ENCODE results near the gene LRRC26. TPM values are rescaled to one million over a fixed set of nuclear protein-coding genes. Genes with fewer than 3 reads are reported as not detected.

LRRC26 gene
- total RNA-seq, 1 experiment from 2014 or later: not detected

DNA sequence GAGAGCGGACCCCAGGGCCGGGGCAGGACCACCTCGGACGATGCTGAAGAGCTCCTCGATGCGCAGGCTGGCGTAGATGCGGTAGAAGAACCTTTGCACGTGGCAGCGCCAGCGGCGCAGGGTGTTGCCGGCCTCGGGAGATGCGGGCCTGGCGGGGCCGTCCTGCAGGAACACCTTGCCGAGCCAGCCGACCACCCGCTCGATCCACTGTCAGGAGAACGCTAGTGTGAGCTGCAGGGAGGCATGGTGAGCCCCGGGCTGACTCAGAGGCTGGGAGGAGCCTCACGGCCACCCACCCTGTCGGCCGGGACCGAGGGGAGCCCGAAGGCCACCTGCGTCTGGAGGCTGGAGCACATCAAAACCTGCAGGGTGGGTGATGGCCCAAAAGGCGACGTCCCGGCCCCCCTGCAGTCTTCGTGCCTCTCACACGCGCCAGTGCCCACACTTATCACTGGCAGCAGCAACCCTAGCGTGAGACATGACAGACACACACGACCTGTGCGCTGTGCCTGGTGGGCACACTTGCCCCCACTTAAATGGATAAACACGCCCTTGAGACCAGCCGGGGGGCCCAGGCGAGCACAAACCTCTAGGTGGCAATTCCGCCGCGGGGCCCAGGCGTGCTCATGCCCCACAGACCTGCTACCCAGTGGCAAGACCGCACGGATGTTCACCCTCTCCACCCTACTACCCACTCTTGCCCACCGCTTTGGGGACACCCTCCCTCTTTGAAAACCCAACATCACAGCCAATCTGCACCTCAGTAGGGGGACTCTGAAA, 15.2 kb upstream of the LRRC26 start:
- DNase-seq (ENCODE audit: low read depth): no peak

DNA sequence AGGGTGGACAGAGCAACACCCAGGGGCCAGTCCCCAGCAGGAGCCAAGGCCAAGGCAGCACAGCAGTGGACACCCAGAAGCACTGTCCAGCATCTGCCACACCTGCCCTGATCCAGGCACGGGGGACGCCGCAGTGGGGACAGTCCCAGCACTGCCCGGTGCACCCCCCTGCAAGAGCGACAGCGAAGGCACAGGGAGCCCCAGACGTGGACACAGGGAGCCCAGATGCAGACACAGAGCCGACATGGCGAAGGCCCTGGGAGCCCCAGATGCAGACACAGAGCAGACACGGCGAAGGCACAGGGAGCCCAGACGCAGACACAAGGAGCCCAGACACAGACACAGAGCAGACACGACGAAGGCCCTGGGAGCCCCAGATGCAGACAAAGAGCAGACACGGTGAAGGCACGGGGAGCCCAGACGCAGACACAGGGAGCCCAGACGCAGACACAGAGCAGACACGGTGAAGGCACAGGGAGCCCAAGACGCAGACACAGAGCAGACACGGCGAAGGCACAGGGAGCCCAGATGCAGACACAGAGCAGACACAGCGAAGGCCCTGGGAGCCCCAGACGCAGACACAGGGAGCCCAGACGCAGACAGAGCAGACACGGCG, 14.2 kb upstream of the LRRC26 start:
- no peak for DNase-seq (ENCODE audit: low read depth)

DNA sequence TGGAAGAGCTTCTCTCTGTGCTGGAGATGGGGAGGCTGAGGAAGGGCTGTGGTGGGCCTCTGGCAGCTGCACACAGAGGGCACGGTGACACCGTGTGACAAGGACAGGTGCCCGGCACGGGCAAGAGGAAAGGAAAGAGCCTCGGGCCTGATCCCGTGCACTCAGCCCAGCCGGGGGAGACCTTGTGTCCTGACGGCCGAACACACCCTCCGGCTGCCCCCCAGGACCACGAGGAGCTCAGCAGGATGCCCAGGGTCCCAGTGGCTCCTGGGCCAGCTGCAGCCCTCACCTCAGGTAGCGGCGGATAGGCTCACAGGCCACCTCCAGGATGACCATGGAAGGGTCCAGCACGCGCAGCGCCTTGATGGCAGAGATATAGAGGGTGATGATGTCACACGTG, 13.0 kb upstream of the LRRC26 start:
- no peak for DNase-seq (ENCODE audit: low read depth)

DNA sequence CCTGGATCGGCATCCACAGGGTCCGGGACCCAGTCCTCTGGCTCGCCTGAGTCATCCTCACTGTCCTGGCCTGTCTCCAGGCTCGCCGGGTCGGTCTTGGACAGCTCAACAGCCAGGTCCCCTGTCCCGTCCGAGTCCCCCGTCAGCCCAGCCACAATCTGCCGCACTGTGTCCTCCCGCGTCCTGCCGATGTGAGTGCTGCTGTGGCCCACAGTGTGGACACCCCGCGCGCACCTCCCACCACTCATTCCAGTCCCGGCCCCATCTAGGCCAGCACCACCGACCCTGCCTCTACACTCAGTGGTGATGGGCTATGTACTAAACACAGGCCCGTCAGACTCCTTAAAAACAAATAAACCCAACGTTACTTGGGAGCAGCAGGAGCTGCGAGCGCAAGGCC, 11.8 kb upstream of the LRRC26 start:
- DNase-seq (ENCODE audit: low read depth): no peak

DNA sequence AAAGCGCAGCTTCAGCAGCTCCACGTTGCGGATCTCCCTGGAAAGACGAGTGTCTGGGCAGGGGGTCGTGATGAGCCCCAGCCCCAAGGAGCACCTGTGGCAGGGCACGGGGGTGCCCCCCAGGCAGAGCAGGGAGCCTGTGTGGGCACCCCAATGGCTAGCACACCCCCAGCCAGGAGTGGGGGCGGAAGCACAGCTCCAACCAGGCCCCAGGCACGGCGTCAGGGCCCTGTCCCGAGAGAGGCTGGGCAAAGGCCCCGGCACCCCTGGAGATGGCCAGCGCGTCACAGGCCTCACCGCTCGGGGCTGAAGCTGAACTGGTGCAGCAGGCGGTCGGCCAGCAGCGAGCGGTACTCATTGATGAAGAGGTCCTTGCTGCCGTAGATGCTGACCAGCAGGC, 10.6 kb upstream of the LRRC26 start:
- DNase-seq (ENCODE audit: low read depth): no peak

DNA sequence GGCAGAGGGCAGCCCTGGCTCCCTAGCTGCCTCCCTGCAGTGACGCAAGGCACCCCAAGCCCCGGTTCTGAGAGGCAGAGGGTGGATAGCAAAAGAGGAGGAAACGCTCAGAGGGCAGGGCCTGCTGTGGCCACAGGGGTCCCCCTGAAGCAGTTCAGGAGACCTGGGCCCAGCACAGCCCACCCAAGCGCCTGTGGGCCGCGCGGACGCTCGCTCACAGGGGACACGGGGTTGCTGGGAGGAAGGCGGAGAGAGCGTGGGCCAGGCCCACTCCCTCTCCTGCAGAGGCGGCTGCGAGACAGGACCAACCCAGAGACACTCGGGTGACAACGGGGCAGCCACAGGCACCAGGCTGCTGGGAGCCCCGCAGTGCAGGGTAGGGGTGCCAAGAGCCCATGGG, 9.9 kb upstream of the LRRC26 start:
- DNase-seq (ENCODE audit: low read depth): no peak

DNA sequence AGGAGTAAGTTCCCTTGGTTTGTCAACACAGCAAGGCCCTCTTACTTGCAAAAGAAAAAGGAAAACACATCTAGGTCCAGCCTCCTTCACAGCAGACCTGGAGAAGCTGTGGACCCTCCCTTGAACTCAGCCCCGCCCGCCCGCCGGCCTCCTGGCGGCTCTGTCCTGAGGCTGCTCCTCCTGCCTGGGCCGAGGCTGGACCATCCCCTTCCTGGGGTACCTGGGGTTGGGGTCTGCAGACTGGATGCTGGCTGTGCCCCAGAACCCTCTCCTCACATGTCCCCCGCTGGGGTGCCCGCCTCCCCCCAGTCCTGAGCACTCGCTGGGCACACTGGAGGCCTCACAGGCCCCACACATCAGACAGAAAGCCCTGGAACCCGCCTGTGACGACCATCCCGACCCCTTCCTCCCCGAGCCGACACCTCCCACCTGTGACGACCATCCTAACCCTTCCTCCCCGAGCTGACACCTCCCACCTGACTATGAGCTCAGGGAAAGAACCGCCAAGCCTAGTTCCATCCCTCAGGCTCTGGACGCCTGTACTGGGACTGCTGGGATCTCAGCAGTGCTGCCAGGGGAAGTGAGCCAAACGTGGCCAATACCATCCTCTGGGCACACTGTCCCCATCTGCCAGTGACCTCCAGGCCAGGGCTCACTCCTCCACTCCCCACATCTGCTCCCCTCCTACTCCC, 9.2 kb upstream of the LRRC26 start:
- no peak for DNase-seq (ENCODE audit: low read depth)

DNA sequence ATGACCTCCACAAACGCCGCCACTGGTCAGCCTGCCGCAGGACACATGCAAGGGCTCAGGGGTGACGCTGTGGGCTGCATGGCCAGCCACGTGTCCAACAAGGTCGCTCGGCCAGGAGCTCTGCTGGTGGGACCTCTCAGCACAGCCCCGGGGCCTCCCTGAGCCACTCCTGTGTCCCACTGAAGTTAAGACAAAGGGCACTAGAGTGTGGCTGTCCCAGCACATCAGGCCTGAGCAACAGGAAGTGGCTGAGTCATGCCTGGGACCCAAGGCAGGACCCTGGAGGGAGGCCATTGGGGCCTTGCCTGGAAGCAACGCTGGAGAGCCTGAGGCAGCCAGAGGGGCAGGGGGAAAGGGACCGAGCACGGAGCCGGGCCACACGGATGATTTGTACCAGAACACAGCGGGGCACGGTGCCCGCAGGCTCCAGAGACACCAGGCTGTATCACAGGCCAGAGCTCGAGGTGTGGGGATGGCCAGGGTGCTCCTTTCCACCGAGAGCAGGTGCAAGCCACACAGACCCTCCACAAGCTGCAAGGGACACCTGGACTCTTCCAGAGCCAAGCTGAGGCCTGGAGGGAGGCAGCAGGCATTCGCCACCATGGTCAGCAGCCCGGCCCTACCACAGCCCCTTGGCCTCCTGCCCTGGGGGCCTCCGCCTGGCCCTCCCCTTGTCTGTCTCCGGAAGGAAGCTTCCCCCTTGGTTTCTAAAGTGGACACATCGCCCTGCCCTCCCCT, 8.5 kb upstream of the LRRC26 start:
- no peak for DNase-seq (ENCODE audit: low read depth)

DNA sequence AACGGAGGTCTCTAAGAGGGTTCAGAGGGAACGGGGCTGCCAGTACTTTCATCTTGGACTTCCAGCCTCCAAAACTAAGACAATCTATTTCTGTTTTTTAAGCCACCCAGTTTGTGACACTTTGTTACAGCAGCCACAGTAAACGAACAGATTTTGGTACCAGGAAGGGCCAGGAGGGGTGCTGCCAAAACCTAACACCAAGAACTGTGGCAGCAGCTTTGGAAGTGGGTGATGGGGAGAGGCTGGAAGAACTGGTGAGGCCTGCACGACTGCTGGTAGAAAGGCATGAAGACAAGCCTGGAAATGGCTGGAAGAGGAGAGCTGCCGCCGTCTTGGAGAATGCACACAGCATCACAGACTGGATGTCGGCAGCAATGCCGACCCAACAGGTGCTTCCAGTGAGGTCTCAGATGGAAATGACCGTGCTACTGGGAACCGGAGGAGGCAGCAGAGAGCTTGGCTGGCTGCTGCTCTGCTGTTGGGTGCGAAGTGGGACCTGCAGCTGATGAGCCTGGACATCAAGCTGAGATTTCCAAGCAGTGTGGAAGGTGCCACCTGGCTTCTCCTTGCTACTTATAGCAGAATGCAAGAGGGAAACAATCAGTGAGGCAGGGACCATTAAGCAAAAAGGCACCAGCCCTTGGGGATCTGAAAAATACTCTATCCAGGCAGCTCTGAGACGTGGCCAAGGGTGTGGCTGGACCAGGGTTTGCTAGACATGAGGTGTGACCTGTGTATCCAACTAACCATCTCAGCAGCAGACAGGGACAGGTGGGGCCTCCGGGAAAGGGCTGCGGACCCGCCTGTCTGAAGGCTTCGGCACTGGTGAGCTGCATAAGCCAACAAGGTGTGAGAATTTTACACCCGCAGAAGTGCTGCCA, 6.7 kb upstream of the LRRC26 start:
- DNase-seq (ENCODE audit: low read depth): peak; percentile 50

DNA sequence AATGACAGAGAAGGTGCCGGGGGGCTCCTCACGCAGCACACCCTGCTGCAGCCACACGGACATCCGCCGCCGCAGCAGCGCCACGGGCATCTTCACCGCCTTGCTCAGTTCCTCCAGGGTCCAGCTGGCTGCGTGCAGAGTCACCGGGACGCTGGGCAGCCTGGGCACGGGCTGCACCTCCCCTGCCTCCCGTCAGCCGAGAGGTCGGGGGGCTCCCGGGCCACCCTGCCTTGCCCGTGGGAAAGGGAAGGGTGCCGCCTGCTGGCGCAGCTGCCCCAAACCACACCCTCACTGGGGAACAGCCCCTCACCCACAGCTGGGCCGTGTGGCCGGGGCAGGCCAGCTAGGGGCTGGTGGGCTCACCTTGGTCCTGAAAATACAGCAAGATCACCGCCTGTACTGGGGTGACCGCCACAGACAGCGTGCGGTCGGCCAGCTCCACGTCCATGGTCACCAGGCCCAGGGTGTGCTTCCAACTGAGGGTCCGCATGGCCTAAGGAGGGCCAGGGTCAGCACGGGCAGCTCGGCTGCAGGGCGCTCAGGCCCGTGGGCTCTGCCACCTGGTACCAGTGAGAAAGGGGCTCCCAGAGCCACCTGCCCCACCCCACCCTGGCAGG, 5.6 kb upstream of the LRRC26 start:
- no peak for DNase-seq (ENCODE audit: low read depth)

DNA sequence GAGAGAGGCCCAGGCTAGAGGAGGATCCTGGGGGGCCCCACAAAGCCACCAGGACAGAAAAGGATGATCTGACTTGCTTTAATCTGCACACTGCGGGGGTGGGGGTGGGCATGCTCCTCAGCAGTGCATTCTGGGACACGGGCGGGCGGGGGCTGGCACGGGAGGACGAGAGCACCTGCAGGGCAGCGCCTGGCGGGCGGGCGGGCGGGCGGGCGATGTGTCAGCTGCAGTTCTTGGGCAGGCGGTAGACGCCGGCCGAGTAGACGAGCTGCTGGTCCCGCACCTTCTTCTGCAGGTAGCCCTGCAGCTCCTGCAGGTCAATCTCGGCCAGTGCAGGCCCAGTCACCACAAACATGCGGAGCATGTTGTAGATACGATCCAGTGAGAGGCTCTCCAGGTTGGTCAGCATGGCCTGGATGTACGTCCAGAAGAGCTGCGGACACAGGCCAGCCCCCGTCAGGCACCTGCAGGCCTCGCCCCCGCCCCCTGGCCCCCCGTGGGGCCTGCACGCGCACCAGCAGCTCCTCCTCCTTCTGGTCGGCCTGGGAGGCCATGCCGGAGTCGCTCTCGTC, 5.0 kb upstream of the LRRC26 start:
- DNase-seq (ENCODE audit: low read depth): no peak

DNA sequence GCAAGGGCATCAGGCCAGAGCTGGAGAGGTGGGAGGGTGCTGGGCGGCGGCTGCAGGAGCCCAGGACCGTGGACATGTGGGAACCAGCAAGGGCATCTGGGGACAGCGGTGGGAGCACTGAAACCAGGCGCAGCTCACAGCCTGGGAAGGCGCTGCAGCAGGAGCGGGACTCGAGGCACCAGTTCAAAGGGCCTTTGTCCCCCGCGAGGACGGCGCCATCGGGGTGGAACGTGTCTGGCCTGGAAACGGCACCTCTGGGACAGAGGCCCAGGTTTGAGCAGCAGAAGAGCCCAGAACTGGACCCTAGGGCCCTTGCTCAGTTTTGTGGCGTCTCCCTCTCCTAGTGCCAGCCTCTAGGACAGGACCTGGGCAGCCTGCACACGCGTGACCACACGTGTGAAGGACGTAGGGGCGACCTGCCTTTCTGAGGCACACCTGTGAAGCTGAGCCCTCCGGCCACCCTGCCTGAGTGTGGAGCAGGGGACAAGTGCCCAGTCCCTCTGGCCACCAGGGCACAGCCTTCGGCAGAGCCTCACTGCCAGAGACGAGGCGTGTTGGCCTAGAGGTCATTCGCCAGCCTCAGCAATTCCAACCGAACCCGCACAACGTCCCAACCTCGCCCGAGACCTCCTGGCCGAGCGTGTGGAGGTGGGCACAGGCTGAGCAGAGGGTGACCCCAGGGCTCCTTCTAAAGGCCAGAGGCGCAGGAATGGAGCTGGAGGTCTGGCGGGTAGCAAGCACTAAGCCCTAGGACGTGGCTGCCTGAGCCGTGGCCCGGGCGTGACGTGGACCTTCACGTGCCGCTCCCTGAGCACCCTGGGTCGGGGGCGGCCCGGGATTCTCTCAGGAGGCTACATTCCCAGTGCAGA, 4.2 kb upstream of the LRRC26 start:
- no peak for DNase-seq (ENCODE audit: low read depth)

DNA sequence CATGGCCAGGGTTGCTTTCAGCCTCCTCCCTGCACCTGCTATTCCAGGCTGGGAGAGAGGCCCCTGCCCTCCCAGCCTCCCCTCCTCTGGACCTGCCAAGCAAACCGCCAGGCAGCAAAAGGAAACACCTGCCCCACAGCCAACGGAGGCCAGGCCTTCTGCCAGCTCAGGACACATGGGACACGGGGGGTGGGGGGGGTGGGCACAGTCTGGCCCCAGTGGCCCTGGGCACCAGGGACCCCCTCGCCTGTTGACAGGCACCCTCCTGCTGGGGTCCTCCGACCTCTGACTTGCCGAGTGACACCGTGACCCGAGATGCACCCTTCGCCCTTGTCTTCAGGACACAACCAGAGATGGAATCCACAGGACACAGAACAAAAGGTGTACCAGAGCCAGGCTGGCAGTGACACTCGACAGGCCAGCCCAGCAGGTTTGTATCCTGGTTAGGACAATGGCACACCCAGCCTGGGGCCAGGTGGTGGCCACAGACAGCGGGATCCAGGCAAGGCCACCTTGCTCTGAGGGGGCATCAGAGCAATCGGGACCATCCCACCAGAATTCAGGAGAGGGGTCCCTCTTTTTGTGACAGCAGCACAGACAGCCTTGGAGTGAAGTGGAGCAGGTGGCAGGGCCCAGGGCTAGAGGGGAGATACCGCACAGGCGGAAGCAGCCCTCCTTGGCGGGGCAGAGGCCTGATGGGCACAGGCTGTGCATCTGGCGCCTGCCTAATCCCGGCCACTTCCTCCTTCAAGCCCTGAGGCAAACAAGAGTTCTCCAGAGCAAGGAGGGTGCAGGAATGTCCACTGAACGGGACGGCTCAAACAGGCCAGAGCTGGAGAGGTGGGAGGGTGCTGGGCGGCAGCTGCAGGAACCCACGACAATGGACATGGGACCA, 3.3 kb upstream of the LRRC26 start:
- DNase-seq (ENCODE audit: low read depth): no peak

DNA sequence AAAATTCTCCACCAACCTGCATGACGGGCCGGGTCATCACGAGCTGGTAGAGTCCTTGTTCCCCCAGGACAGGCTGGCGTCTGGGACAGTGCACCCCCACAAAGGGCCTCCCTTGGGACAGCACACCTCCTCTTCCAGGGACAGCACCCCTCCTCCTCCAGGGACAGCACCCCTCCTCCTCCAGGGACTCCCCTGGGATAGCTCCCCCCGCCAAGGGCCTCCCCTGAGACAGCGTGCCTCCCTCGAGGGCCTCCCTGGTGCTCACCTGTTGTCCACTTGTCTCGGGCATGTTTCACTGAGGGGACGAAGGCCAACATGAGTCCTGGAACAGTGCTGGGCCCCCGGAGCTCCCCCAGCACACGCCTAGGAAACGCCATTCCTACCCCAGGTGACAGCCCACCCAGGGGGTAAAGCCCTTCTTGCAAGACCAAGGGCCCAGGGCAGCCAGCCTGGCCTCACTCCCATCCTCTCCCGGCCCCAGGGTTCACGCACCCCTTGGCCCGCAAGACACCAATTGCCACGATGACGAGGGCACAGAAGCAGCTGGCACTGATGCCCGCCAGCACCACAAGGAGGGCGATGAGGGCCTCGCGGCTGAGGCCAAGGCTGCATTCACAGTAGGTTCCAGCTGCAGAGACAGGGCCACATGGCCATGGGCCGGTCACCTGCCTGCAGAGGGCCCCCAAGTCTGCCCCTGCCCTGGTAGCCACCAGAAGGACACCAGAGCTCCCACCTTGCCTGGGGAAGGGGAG, 1.5 kb upstream of the LRRC26 start:
- DNase-seq (ENCODE audit: low read depth): no peak

DNA sequence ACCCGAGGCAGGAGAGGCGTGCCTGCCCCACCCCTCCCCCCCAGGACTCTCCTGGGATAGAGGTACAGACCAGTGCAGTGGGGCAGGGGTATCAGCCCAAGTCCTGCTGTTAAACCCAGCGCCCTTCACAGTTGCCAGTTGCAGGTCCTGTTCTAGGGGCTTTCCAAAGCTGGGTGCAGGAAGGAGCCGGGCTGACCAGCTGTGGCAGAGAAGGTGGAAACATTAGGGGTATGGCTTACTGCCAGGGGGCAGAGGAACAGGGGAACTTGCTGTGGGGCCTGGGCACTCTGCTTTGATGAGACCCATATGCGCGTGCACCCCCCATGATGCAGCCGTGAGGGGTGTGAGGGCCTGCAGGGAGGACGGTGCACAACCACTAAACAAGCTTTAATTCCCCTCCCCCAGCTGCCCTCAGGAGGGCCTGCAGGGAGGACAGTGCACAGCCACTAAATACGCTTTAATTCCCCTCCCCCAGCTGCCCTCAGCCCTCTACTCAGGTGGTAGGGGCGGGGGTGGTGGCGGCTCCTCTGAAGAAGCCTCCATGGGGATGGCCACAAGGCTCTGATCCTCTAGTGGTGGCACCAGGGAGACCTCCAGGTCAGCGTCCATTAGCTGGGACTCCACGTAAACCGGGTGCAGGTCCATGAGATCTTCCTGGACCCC, 766 bp upstream of the LRRC26 start:
- no peak for DNase-seq (ENCODE audit: low read depth)

DNA sequence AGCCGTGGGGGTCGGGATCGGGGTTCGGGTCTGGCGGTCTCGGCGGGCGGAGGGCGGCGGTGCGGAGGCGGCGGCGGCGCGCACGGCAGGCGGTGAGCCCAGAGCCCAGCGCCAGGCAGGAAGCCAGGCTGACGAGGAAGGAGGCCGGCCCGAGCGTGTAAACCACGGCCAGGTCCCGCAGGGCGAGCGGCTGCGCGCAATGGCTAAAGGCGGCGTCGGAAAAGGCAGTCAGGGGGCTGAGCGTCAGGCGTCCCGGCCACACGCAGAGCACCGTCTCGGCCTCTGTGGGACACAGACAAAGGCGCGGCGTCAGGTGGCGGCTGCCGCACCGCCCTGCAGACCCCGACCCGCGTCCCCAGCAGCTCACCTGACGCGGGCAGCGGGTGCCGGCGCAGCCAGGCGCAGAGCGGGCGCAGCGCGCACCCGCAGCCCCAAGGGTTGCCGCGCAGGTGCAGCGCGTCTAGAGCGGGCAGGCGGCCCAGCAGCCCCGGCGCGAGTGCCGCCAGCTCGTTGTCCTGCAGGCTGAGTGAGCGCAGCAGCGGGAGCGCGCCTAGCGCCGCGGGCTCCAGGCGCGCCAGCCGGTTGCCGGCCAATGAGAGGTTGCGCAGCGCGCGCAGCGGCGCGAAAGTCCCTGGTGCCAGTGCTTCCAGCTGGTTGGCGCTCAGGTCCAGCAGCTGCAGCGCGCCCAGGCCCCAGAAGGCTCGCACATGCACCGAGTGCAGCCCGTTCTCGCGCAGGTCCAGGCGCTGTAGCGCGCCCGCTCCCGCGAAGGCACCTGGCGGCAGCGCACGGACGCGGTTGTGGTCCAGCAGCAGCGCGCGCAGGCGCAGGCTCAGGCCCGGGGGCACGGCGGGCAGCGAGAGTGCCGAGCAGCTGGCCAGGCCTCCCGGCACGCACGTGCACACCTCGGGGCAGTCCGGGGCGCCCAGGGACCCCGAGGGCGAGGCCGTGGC, 671 bp downstream of the LRRC26 start:
- peak; percentile 41 for DNase-seq (ENCODE audit: low read depth)

Measured in LHCN-M2 (cell line).